Spleen (tissue), 11 donors: ENCODE measurements around the gene PTPN14. TPM values are rescaled to one million over a fixed set of nuclear protein-coding genes. Genes with fewer than 3 reads are reported as not detected.

ENCODE experiments used
- DNase-seq: peaks from one replicate; pipeline ENCODE4 v3.0.0-alpha.2; 2020
- H3K27ac ChIP-seq, 8 donors: fragments of 200-600 bp; sonication (generic) in 7 of 8; 1 replicate in 4 of 8; 2 replicates in 4 of 8; pipeline versions ENCODE4 v1.5.0 to v1.8.0; 2016 to 2021; ENCODE audit warnings: inconsistent platforms in 4 of 8, mild to moderate bottlenecking in 4 of 8, moderate library complexity in 1 of 8
- H3K27me3 ChIP-seq, 7 donors: fragments of 200-600 bp; sonication (generic) in 6 of 7; replicated peaks in 1 of 7; 1 replicate in 4 of 7; 2 replicates in 3 of 7; pipeline versions ENCODE4 v1.5.0 to v1.8.0; 2016 to 2021; ENCODE audit warnings: inconsistent platforms in 3 of 7, mild to moderate bottlenecking in 1 of 7
- H3K36me3 ChIP-seq, 6 donors: fragments of 200-600 bp; sonication (generic) in 5 of 6; 1 replicate in 4 of 6; 2 replicates in 2 of 6; pipeline versions ENCODE4 v1.5.0 to v1.8.0; 2016 to 2021; ENCODE audit warnings: inconsistent platforms in 2 of 6
- H3K4me1 ChIP-seq, 6 donors: fragments of 200-600 bp; sonication (generic) in 5 of 6; 1 replicate in 3 of 6; 2 replicates in 3 of 6; pipeline versions ENCODE4 v1.5.0 to v1.8.0; 2016 to 2021; ENCODE audit warnings: inconsistent platforms in 3 of 6
- H3K4me3 ChIP-seq, 8 donors: fragments of 200-600 bp; sonication (generic) in 7 of 8; 1 replicate in 4 of 8; 2 replicates in 4 of 8; pipeline versions ENCODE4 v1.5.0 to v1.8.0; 2016 to 2021; ENCODE audit warnings: inconsistent platforms in 4 of 8, mild to moderate bottlenecking in 4 of 8, moderate library complexity in 2 of 8
- H3K9me3 ChIP-seq, 8 donors: fragments of 200-600 bp; sonication (generic) in 7 of 8; 1 replicate in 4 of 8; 2 replicates in 4 of 8; pipeline versions ENCODE4 v1.5.0 to v1.8.0; 2016 to 2021; ENCODE audit warnings: inconsistent platforms in 4 of 8
- CTCF ChIP-seq, 11 experiments: fragments of 200-600 bp in 7 of 11; fragments of 450-650 bp in 4 of 11; sonication (generic) in 4 of 11; IDR thresholded peaks in 8 of 11; conservative IDR thresholded peaks in 3 of 11; 1 replicate in 7 of 11; 2 replicates in 4 of 11; pipeline versions ENCODE4 v1.4.0 to v1.8.0; 2016 to 2021; ENCODE audit warnings: antibody characterized with exemption in 11 of 11, inconsistent platforms in 4 of 11, mild to moderate bottlenecking in 1 of 11
- POLR2A ChIP-seq, 3 donors: fragments of 450-650 bp; IDR thresholded peaks; one replicate each; pipeline ENCODE4 v1.5.1; 2017; ENCODE audit warnings: antibody characterized with exemption in 3 of 3, mild to moderate bottlenecking in 1 of 3
- POLR2AphosphoS5 ChIP-seq, 3 donors: sonication (generic); formaldehyde crosslinking; IDR thresholded peaks; one replicate each; pipeline ENCODE4 v1.5.1; 2017; ENCODE audit warnings: antibody characterized with exemption in 3 of 3
- WGBS, 5 donors: extraction: QIAGEN DNeasy Blood & Tissue Kit in 3 of 5; methylation state at CpG; one replicate each; pipeline versions ENCODE4 v1.1.5 to v1.1.7; 2013 to 2018; 5-methylcytosine and 5-hydroxymethylcytosine counted together
- intact Hi-C: fragments of 100-400 bp; cut with DNase I; formaldehyde crosslinking; loops from one replicate; pipeline ENCODE4 v1.15.0; 2023; ENCODE audit warnings: low total_unique reads
- polyA plus RNA-seq, 3 donors: library from polyadenylated mRNA; stranded (reverse); fragments of 200-250 nt; gene quantifications; one replicate each; pipeline ENCODE4 v1.2.1, GENCODE V29; 2013
- total RNA-seq, 7 donors: library from RNA; depleted of rRNA in 3 of 7; stranded (reverse); fragments of >200 nt in 3 of 7; fragmentation: NEBNext Ultra II Directional in 4 of 7; extraction: Animal tissue kit (Norgen Biotek cat#: 25700) in 4 of 7; gene quantifications; one replicate each; pipeline versions ENCODE4 v1.1.0 to v1.2.1, GENCODE V29; 2016 to 2021
- donor health status: healthy with polysubstance abuse.
- donor health status: DM: no; HTN: no; CAD: no; lungs with moderate emphysema.
- donor health status: DM: no; HTN: no; CAD: no.
- donor health status: Bipolar disorder and iron deficiency.
- donor health status: healthy.
- donor health status: DM: no; HTN: no; CAD: no.
- donor health status: DM: yes; HTN: yes; CAD: no.

Gene PTPN14
- total and polyA plus RNA-seq, 10 donors: 0.83 to 28.5 (median 16.8) TPM

GRCh38 chr1:214432245-214432644 lies 119.2 kb downstream of the PTPN14 start:
- no peaks in the 10 kb centered on the region for H3K27me3 ChIP-seq
- no peaks in the 10 kb centered on the region for H3K9me3 ChIP-seq
- 72 to 91% (median 79%) methylated on average over 1 of the region's 1 CpG for WGBS, 5 donors
- H3K27ac ChIP-seq: no peak overlapping the region
- no peaks in the 10 kb centered on the region for H3K36me3 ChIP-seq
- intact Hi-C loops: no loop called here
- no peak overlapping the region for H3K4me3 ChIP-seq
- TF ChIP-seq POLR2A (IDR thresholded peaks at IDR 0.05): no peak
- no peak for TF ChIP-seq POLR2AphosphoS5 (IDR thresholded peaks at IDR 0.05)
- TF ChIP-seq CTCF (IDR thresholded peaks at IDR 0.05 in 8 of 11, conservative IDR thresholded peaks at IDR 0.05 in 3 of 11): no peak
- peaks cover 9 to 18% (median 12%) of the 10 kb centered on the region in 6 donors for H3K4me1 ChIP-seq
- DNase-seq: no peak

GRCh38 chr1:214429951-214430770 lies 121.2 kb downstream of the PTPN14 start:
- intact Hi-C loops: no loop called here
- no peaks in the 10 kb centered on the region for H3K27me3 ChIP-seq
- H3K9me3 ChIP-seq: no peaks in the 10 kb centered on the region
- H3K27ac ChIP-seq: peak overlapping the region in 1 of 8 donors; percentile 5
- DNase-seq: no peak
- H3K4me1 ChIP-seq: peaks cover 9 to 18% (median 13%) of the 10 kb centered on the region in 6 donors
- TF ChIP-seq POLR2AphosphoS5 (IDR thresholded peaks at IDR 0.05) (peak in 1 of 3 donors; percentile 28), POLR2A (IDR thresholded peaks at IDR 0.05) (no peak)
- 79 to 97% (median 88%) methylated on average over 9 of the region's 9 CpGs for WGBS, 5 donors
- H3K4me3 ChIP-seq: no peak overlapping the region
- H3K36me3 ChIP-seq: no peaks in the 10 kb centered on the region

- H3K27me3 ChIP-seq: no peaks in the 10 kb centered on the region
Measured at GRCh38 chr1:214427871-214428277, 123.5 kb downstream of the PTPN14 start.

GRCh38 chr1:214426426-214426812 lies 125.0 kb downstream of the PTPN14 start:
- intact Hi-C loops: no loop called here
- Histone ChIP-seq H3K4me1 (peaks cover 9 to 18% (median 13%) of the 10 kb centered on the region in 6 donors), H3K4me3 (no peak overlapping the region), H3K9me3 (no peaks in the 10 kb centered on the region), H3K27me3 (peaks cover 0 to under 1% (median 0%) of the 10 kb centered on the region in 7 donors), H3K27ac (no peak overlapping the region), H3K36me3 (no peaks in the 10 kb centered on the region)
- TF ChIP-seq POLR2AphosphoS5 (IDR thresholded peaks at IDR 0.05) (no peak), CTCF (IDR thresholded peaks at IDR 0.05 in 8 of 11, conservative IDR thresholded peaks at IDR 0.05 in 3 of 11) (no peak), POLR2A (IDR thresholded peaks at IDR 0.05) (no peak)
- DNase-seq: no peak
- WGBS, 5 donors: 94 to 100% (median 98%) methylated on average over 2 of the region's 2 CpGs

More at GRCh38 chr1:214427871-214428277, 123.5 kb downstream of the PTPN14 start:
- WGBS, 5 donors: 9 to 26% (median 22%) methylated on average over 7 of the region's 7 CpGs
- Histone ChIP-seq H3K4me3 (no peak overlapping the region), H3K4me1 (peaks cover 9 to 18% (median 13%) of the 10 kb centered on the region in 6 donors), H3K27ac (peak overlapping the region in 7 of 8 donors; percentile 5 to 78 (median 44)), H3K36me3 (no peaks in the 10 kb centered on the region), H3K9me3 (no peaks in the 10 kb centered on the region)
- intact Hi-C loops: no loop called here
- DNase-seq: peak; percentile 78
- TF ChIP-seq CTCF (IDR thresholded peaks at IDR 0.05 in 8 of 11, conservative IDR thresholded peaks at IDR 0.05 in 3 of 11) (no peak), POLR2A (IDR thresholded peaks at IDR 0.05) (no peak), POLR2AphosphoS5 (IDR thresholded peaks at IDR 0.05) (no peak)
